Measurements from ENCODE around the gene CAMK2A. TPM values are rescaled to one million over a fixed set of nuclear protein-coding genes. Genes with fewer than 3 reads are reported as not detected.
"Not testable (repeated sequence)": the region's sequence is repeated elsewhere in the genome, so short reads cannot be mapped to it uniquely, and the experiment has no call there.

The CAMK2A gene
- polyA plus RNA-seq, 4 donors, result 2.4 to 5.2 (median 3.9) TPM

DNA sequence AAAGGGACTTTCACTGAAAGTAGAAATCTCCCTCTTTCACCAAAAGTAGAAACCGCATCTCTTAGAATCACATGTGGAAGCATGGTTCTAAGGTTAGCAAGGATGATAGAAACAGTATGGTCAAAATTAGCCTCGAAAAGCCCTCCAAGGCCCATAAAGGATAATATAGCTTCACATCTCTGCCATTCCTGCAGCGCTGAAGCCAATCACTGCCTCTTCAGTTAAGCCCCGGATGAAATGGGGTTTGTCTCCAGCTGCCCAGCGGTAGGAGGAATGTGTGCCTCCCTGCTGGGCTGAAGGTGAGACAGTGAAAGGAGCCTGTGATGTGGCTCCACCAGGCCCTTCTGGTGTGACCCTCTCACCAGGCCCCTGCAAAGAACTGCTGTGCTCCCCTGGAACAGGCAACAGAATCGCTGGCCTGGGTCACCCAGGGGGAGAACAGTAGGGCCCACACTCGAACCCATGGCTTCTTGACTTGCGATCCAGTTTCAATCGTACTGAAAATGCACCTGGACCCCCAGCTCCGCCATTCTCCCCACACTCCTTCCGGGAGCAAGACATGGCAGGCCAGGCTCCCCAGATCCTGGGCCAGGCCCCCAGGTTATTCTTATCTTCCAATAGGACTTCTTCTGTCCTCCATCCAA is 47.2 kb downstream of the CAMK2A start:
- no peak for DNase-seq (ENCODE audit: low read depth in 4 of 4, low spot score in 3 of 4)

DNA sequence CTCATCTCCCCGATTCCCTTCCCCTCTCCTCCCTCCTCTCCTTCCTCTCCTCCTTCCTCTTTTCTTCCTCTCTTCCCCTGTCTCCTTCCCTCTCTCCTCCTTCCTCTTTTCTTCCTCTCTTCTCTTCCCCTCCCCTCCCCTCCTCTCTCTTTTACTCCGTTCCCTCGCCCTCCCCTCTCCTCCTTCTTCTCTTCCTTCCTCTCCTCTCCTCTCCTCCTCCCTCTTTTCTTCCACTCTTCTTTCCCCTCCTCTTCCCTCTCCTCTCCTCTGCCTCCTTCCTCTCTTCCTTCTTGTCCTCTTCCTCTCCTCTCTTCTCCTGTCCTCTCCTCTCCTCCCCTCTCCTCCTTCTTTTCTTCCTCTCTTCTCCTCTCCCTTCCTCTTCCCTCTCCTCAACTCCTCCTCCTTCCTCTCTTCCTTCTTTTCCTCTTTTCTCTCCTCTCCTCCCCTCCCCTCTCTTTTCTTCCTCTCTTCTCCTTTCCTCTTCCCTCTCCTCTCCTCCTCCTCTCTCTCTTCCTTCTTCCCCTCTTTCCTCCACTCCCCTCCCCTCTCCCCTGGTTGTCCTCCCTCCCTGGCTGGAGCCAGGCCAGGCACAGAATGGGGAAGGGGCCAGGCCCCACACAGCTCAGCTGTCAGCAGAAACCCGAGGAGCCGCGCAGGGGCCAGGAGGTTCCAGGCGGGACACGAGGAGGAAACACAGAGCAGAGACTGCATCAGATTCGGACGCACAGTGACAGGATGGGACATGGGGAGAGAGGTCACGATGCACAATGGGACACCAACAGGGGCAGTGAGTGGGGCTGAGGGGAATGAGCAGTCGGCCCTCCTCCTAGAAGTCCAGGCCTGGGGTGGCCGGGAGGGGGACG is 48.0 kb downstream of the CAMK2A start:
- DNase-seq (ENCODE audit: low read depth in 4 of 4, low spot score in 3 of 4), result no peak

DNA sequence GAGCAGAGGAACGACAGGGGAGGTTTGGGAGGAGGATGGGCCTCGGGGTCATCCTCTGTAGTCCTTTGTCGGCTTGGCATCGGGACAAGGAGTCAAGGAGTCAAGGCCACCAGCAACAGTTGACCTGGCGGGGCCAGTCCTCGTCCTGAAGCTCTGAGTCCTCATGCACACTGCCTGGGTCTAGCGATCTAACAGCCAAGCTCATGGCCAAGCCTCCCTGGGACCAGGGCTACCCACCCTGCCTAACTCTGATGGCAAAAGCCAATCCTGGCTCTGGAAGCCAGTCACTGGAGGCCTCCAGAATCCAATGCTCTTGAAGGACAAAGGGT is 49.8 kb downstream of the CAMK2A start:
- DNase-seq (ENCODE audit: low read depth in 4 of 4, low spot score in 3 of 4), result no peak

DNA sequence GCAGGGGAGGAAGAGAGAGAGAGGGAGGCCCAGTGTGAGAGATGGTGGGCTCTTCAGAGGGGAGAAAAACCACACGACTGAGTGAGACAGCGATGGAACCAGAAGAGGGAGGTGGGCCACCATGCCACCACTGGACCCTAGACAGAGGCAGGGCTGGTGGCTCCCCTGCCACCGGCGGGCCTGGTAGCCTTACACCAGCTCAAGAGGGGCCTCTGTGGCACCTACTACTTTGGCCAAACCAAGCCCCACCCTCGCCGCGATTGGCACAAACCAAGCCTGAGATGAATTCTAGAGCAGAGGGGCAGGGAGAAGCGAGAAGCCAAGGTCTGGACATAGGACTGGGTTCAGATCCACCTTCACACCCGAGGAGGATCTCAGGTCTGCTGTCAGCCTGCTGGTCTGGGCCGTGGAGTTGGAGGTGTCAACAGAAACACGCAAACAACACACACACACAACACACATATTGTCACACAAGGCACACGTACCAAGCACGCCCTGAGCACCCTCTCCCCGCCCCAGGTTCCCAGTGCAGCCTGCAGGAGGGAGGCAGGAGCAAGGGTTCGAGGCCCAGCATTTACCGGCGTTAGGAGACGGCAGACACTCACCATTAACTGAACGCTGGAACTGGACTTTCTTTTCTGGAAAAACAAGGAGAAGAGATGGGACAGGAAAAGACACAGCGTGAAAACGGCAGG is 50.3 kb downstream of the CAMK2A start:
- no peak for DNase-seq (ENCODE audit: low read depth in 4 of 4, low spot score in 3 of 4)

DNA sequence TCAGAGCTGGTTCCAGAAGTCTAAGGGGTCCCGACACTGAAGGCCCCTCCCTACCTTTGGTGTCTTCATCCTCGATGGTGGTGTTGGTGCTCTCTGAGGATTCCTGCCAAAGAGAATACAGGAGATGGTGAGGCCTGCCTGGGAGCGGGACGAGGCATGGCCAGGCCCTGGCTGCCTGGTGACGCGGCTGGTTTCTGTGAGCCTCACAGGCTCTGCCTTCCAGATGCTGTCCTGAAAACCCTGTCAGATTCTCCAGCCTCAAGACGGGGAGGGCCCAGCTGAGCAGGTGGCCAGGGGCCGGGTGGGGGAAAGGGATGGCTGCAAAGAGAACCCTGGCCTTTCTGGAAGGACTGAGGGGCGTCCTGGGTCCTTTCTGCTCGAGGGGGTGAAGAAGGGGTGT is 50.9 kb downstream of the CAMK2A start:
- no peak for DNase-seq (ENCODE audit: low read depth in 4 of 4, low spot score in 3 of 4)

DNA sequence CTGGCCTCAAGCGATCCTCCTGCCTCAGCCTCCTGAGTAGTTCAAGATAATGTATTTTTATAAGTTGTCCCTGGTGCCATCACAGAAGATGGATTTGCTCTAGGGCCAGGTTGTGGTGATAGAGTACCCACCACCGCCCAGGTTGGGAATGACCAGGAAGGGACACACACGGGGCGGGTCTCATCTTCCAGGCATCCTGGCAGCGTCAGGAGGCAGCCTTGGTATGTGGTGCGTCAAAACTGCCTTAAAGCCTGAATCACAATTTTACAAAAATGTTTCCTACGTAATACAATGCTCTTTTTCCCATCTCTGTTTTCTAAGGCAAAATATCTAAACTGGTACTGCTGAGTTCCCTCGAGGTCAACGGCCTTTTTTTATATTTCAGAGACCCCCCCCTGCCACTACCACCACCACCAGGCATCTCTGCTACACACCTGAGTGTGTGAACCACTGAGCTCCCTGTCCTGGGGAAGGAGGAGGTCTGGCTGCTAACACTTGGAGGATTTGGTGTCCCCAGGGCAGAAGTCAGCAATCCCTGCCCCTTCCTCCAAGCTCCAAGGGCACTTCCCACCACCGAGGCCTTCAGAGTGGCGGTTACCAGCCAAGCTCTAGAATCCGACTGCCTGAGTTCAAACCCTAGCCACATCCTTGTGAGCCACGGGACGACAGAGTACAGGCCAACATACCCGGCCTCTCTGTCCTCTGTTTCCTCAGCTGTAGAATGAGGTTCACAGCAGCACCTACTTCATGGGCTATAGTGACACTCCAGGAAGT is 52.4 kb downstream of the CAMK2A start:
- DNase-seq (ENCODE audit: low read depth in 4 of 4, low spot score in 3 of 4), result no peak

DNA sequence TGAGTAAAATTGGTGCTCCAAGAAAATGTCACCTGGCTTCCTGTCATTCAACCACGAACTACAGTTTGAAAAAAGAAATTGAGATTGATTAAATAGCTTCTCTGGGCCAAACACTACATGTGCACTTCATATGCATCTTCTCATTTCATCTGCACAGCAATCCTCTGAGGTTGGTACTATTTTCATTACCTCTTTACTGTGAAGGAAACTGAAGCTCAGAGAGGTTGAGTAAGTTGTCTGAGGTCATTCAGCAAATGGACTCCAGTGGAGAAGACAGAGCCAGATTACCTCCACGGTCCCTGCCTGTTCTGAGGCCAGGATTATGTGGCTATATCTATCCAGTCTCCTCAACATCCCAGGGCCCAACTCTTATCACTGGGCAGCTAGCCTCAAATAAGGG is 53.3 kb downstream of the CAMK2A start:
- no peak for DNase-seq (ENCODE audit: low read depth in 4 of 4, low spot score in 3 of 4)

DNA sequence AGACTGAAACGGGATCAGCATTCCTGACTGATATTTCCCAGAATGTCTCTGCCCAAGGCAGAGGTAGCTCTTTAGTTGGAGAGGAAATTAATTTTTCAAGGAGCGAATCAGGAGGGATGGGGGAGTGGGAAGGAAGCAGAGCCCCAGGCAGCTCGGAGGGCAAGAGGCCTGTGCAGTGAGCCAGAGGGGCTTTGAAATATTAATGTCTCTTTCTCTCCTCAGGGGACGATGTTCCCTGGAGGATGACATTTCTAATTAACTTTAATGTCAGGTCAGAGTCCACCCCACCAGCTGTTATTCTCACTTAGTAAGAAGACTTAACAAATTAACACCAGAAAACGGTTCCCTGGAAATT is 54.1 kb downstream of the CAMK2A start:
- DNase-seq (ENCODE audit: low read depth in 4 of 4, low spot score in 3 of 4), result peak in 2 of 4 donors; percentile 36 to 45

DNA sequence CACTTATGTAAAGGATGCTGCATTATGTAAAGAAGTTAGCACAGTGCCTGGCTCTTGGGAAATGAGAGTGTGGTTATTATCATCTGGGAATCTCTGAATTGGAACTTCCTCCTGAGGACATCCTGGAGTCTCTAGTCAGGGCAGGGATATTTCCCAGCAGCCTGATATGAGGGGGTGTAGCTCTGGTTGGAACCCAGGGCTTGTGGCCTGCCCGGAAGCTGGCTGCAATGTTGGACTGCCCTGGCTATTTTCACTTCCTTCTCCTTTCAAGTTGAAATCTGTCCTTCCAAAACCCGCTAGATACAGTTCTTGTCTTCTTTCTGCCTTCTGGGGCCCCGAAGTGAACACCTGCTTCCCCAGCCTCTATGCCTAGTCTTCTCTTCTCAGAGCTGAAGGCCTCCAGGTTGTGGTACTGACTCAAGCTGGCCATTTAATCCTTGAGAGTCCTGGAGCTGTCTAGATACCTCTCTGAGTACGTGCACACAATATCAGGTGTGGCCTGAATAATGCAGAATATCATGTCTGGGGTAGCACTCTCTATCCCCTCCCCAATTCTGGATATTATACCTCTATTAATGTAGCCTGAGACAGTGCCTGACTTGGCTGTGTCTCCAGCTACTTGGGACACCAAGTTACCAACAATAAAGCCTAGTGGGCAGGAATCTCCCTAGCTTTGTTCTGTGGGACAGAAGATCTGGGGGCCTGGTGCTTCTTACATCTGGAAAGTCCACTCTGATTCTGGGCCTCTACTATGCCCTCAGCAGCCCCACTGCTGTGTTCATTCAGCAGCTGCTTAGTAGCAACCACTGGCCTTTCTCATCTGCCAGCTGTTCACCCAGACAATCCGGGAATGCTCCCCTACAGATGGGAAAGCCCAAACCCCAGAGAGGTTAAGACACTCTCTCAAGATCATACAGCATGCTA is 54.7 kb downstream of the CAMK2A start:
- no peak for DNase-seq (ENCODE audit: low read depth in 4 of 4, low spot score in 3 of 4)

DNA sequence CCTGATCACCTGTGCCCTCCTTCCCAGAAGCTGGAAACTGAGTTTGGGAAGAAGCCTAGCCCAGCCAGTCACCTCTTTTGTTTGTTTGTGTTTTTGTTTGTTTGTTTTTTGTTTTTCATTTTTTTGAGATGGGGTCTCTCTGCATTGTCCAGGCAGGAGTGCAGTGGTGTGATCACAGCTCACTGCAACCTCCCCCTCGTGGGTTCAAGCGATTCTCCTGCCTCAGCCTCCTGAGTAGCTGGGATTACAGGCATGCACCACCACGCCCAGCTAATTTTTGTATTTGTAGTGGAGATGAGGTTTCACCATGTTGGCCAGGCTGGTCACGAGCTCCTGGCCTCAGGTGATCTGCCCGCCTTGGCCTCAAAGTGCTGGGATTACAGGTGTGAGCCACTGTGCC is 55.9 kb downstream of the CAMK2A start:
- not testable (repeated sequence) for DNase-seq (ENCODE audit: low read depth in 4 of 4, low spot score in 3 of 4)

DNA sequence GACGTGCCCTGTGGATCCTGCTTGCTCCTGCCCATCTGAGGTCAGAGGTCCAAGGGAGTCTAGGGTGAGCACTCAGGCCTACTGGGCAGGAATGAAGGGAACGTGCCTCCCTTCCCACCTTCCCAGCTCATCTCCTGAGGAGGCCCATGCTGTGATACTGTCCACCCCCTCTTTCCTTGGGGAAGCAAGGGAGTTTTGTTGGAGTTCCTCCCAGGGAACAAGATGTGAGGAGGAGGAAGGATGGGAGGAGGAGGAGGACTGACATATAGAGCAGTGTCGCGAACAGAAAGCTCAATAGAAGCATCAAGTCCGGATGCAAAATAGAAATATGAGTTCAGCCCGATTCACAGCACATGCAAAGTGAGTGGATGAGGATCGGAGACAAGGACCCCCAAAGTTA is 58.7 kb downstream of the CAMK2A start:
- no peak for DNase-seq (ENCODE audit: low read depth in 4 of 4, low spot score in 3 of 4)

DNA sequence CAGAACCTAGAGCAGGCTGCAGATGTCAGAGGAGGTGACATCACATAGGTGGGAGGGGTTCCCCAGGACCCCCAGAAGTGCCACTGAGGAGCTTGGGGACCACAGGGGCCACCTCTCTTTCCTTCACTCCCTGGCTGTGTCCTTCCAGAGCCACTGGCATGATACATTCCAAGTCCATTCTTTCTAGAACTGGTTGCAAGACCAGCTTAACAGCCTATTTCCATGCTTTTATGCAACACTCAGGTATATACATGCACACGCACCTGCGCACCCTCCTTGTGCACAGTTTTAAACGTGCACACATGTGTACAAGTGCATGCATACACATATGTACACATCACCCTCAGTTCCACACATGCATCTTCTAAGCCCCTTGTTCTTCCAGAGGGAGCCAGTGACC is 60.0 kb downstream of the CAMK2A start:
- no peak for DNase-seq (ENCODE audit: low read depth in 4 of 4, low spot score in 3 of 4)

DNA sequence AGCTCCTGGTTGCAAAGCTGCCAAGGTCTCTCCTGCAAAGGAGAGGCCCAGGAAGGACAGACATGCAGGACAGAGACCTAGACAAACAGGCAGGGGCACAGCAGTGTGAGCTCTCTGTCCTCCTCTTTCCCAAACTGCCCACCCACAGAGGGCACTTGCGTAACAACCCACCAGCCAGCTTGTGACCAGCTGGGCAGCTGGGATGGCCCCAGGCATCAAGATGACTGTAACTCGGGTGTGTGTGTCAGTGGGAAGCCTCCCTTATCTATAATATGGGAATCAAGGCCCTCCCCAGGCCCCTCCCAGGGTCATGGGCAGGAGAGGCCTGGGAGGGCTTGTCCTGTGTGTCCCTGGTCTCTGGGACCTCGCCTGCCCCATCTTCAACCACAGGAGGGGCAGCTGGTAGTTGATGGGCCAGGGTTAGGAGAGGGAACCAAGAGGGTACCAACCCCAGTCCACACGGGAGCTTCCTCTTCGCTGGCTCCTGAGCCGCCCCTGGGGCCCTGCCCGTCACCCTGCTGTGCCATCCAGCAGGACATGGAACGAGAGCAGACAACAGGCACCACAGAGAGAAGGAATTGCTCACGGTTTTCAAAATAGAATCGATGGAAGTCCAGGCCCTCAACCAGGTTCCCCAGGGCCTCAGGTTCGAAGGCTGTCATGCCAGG is 61.8 kb downstream of the CAMK2A start:
- no peak for DNase-seq (ENCODE audit: low read depth in 4 of 4, low spot score in 3 of 4)

DNA sequence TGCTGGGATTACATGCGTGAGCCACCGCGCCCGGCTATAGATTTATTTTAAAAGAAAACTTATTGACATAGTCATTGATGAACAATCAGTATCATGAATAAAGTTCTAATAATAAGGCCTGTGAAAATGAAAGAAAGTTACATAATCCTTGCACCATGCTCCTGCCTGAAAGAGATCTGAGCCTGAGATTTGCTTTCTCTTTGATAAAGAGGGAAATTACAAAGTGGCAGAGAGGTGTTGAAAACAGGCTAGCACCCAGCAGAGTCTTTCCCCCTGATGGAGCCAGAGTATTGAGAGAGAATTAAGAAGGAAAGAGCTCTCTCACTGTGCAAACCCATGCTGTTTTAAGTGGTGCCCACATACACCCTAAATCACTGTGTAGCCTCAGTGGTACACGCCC is 62.5 kb downstream of the CAMK2A start:
- DNase-seq (ENCODE audit: low read depth in 4 of 4, low spot score in 3 of 4), result no peak

DNA sequence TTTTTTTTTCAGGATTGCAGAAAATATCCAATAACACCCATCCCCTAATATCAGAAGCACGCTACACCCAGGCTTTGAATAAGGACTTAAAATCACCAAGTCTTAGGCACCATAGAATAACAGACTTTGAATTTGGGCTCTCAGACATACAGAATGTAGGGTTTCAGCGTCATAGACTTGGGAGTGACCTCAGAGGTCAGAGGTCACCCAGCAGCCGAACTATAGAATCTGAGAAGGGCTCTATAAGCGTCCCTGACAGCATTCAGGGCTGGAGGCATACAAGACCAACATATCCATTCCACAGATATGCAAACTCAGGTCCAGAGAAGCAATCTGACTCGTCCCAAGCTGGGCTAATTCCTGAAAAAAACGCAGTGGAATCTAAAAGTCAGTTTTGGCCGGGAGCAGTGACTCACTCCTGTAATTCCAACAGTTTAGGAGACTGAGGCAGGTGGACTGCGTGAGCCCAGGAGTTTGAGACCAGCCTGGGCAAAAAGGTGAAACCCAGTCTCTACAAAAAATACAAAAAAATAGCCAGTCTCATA is 65.0 kb downstream of the CAMK2A start:
- DNase-seq (ENCODE audit: low read depth in 4 of 4, low spot score in 3 of 4), result no peak

DNA sequence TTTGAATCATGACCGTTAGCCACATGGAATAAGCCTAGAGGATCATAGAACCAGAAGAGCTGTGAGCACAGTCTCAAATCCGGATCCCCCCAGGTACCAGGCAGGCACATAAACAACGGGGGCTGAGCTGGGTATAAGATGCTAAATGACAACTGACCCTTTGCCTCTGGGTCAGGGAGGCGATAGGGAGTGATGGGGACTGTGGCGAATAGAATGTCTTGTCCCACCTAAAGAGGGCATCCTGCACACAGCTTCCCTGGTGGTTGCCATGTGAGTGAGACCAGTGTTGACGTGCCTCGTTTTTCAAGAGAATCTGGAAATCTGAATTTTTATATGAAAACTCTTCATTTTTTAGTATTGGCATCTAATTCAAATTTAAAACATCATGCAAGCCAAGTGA is 66.1 kb downstream of the CAMK2A start:
- no peak for DNase-seq (ENCODE audit: low read depth in 4 of 4, low spot score in 3 of 4)

DNA sequence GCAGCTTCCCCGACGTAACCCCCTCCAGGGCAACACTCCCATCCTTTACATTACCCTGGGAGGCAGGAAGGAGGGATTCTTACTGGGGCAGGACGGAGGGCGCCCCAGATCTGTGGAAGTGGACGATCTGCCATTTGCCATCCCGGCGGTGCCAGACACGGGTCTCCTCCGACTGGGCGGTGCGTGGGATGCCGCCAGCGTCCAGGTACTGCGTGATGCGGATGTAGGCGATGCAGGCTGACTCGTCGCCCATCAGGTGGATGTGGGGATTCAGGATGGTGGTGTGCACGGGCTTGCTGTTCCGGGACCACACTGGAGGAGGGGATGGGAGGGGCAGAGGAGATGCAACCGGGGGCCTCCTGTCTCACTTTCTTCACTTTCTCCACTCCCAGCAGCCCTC is 66.7 kb downstream of the CAMK2A start:
- no peak for DNase-seq (ENCODE audit: low read depth in 4 of 4, low spot score in 3 of 4)

DNA sequence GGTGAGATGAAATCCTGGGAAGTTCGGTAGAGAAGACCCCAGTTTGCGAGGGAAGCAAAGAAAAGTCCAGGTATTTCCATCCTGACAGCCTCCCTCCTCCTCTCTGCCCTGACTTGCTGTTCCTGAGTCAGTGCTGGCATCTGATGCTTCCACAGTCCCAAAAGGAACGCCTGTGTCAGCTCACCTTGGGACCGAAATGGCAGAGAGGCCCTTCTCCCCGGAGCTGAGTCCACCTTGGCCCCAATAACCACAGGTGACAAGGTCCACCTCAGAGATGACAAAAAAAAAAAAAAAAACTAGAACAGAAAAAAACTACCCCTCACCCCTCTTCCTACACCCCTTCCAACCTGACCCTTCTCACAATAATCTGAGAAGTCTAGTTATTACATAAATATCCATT is 68.1 kb downstream of the CAMK2A start:
- DNase-seq (ENCODE audit: low read depth in 4 of 4, low spot score in 3 of 4), result no peak

DNA sequence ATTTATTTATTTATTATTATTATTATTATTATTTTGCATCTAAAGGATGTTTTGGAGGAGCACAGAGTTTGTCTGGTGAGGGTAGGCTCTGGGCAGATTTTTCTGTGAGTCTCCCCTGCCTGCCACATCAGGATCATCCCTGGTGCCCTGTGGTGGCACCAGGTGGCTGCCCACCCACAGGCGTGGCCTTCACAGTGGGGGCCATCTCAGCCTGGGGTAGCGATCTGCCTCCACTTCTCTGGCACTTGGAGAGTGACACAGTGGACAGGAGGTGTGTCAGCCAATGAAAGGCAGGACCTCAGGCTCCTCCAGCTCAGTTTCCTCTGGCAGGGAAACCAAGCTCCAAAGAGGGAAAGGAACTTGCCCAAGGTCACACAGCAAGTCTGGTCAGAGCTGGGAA is 69.7 kb downstream of the CAMK2A start:
- no peak for DNase-seq (ENCODE audit: low read depth in 4 of 4, low spot score in 3 of 4)
